ENCODE data around the gene CASK.
"Not testable (repeated sequence)": the region's sequence is repeated elsewhere in the genome, so short reads cannot be mapped to it uniquely, and the experiment has no call there.

The CASK gene

GRCh38 chrX:41543668-41544067, 379.7 kb downstream of the CASK start:
- no peak for DNase-seq

- no peak for DNase-seq
These were observed 380.3 kb downstream of the CASK start for GRCh38 chrX:41543025-41543424.

GRCh38 chrX:41542536-41542935, 380.8 kb downstream of the CASK start:
- no peak for DNase-seq

- no peak for DNase-seq
These were observed 381.2 kb downstream of the CASK start for GRCh38 chrX:41542135-41542534.

- no peak for DNase-seq
These were observed 382.0 kb downstream of the CASK start for GRCh38 chrX:41541386-41541785.

GRCh38 chrX:41538707-41539106, 384.6 kb downstream of the CASK start:
- no peak for DNase-seq

GRCh38 chrX:41530085-41530484, 393.3 kb downstream of the CASK start:
- DNase-seq: no peak

GRCh38 chrX:41529221-41529620, 394.1 kb downstream of the CASK start:
- DNase-seq: no peak

- no peak for DNase-seq
These were observed 394.6 kb downstream of the CASK start for GRCh38 chrX:41528784-41529183.

- DNase-seq: no peak
These were observed 396.4 kb downstream of the CASK start for GRCh38 chrX:41526925-41527324.

- no peak for DNase-seq
These were observed 397.1 kb downstream of the CASK start for GRCh38 chrX:41526271-41526670.

- no peak for DNase-seq
These were observed 400.7 kb downstream of the CASK start for GRCh38 chrX:41522671-41523070.

- no peak for DNase-seq
These were observed 401.3 kb downstream of the CASK start for GRCh38 chrX:41522081-41522480.

- no peak for DNase-seq
These were observed 403.9 kb downstream of the CASK start for GRCh38 chrX:41519468-41519867.

GRCh38 chrX:41518841-41519220, 404.5 kb downstream of the CASK start:
- no peak for DNase-seq

GRCh38 chrX:41518127-41518840, 405.1 kb downstream of the CASK start:
- DNase-seq: no peak

GRCh38 chrX:41516999-41517765, 406.2 kb downstream of the CASK start:
- DNase-seq: no peak

- no peak for DNase-seq
These were observed 406.9 kb downstream of the CASK start for GRCh38 chrX:41516456-41516855.

GRCh38 chrX:41515376-41515775, 408.0 kb downstream of the CASK start:
- DNase-seq: no peak

- DNase-seq: no peak
These were observed 409.2 kb downstream of the CASK start for GRCh38 chrX:41514179-41514578.

GRCh38 chrX:41512853-41513252, 410.5 kb downstream of the CASK start:
- DNase-seq: not testable (repeated sequence)

- no peak for DNase-seq
These were observed 411.0 kb downstream of the CASK start for GRCh38 chrX:41512394-41512793.

- no peak for DNase-seq
These were observed 415.4 kb downstream of the CASK start for GRCh38 chrX:41507919-41508318.

GRCh38 chrX:41502004-41502403, 421.4 kb downstream of the CASK start:
- no peak for DNase-seq

GRCh38 chrX:41499984-41500383, 423.4 kb downstream of the CASK start:
- DNase-seq: no peak

Measured in NCI-H2029 (cell line).